OCI-LY3 (cell line): ENCODE data around the gene FRYL.
"Not testable (repeated sequence)": the region's sequence is repeated elsewhere in the genome, so short reads cannot be mapped to it uniquely, and the experiment has no call there.

Source experiments
- H2AFZ ChIP-seq: fragments of 200-600, 300-600 bp; shearing (Covaris generic); 2 replicates; pipeline ENCODE4 v1.6.0; 2014; ENCODE audit warnings: antibody characterized with exemption, low read depth, low read length
- H3K27ac ChIP-seq: fragments of 200-600, 300-600 bp; sonication (generic); 2 replicates; pipeline ENCODE4 v1.5.1; 2014; ENCODE audit warnings: mild to moderate bottlenecking, low read length, moderate library complexity, mixed read lengths
- H3K27me3 ChIP-seq: fragments of 200-600, 300-600 bp; sonication (generic); 2 replicates; pipeline ENCODE4 v1.6.1; 2014; ENCODE audit warnings: low read depth, low read length, mixed read lengths
- H3K36me3 ChIP-seq: fragments of 200-600, 300-600 bp; sonication (generic); replicated peaks from 2 replicates; pipeline ENCODE3; 2014; ENCODE audit warnings: low read depth, low read length, mixed read lengths
- H3K4me1 ChIP-seq: fragments of 300-600, 200-600 bp; sonication (generic); 2 replicates; pipeline ENCODE4 v1.6.1; 2014; ENCODE audit warnings: low read length, mixed read lengths
- H3K4me2 ChIP-seq: fragments of 200-600, 300-600 bp; sonication (generic); 2 replicates; pipeline ENCODE4 v1.6.1; 2014; ENCODE audit warnings: low read length, mixed read lengths
- H3K4me3 ChIP-seq: fragments of 300-600, 200-600 bp; sonication (generic); 2 replicates; pipeline ENCODE4 v1.5.1; 2014; ENCODE audit warnings: antibody characterized with exemption, mild to moderate bottlenecking, low read length, moderate library complexity
- H3K79me2 ChIP-seq: fragments of 300-600, 200-600 bp; shearing (Covaris generic); 2 replicates; pipeline ENCODE4 v1.6.1; 2014; ENCODE audit warnings: mild to moderate bottlenecking, low read length, mixed read lengths
- H3K9ac ChIP-seq: fragments of 300-600, 200-600 bp; shearing (Covaris generic); 2 replicates; pipeline ENCODE4 v1.6.0; 2014; ENCODE audit warnings: mild to moderate bottlenecking, low read length, moderate library complexity
- H3K9me3 ChIP-seq: fragments of 200-600, 300-600 bp; shearing (Covaris generic); 2 replicates; pipeline ENCODE4 v1.6.1; 2014; ENCODE audit warnings: low read length, mixed read lengths; ENCODE audit not compliant: insufficient read depth
- H4K20me1 ChIP-seq: fragments of 200-600, 300-600 bp; sonication (generic); 2 replicates; pipeline ENCODE4 v1.6.1; 2016; ENCODE audit warnings: low read length, mixed read lengths; ENCODE audit not compliant: insufficient read depth
- CTCF ChIP-seq: fragments of 200-600, 300-600 bp; sonication (generic); IDR thresholded peaks from 2 replicates; pipeline ENCODE4 v1.5.1; 2014; ENCODE audit warnings: antibody characterized with exemption, low read length, low read depth
- EZH2phosphoT487 ChIP-seq: fragments of 200-600 bp; shearing (Covaris generic); IDR thresholded peaks from 2 replicates; pipeline ENCODE4 v1.6.1; 2018; ENCODE audit warnings: antibody characterized with exemption, mixed run types, low read depth

FRYL gene

GRCh38 chr4:48746608-48747362 is 33.3 kb downstream of the FRYL start:
- peaks cover 6% of the 10 kb centered on the region; the same call in 1 of the 2 replicates for H3K4me1 ChIP-seq
- peaks cover 74% of the 10 kb centered on the region for H3K79me2 ChIP-seq
- no peaks in the 10 kb centered on the region for H3K27me3 ChIP-seq
- H3K36me3 ChIP-seq, result no peaks in the 10 kb centered on the region
- H4K20me1 ChIP-seq, result peaks cover 48% of the 10 kb centered on the region
- no peak for TF ChIP-seq CTCF
- no peak for TF ChIP-seq EZH2phosphoT487
- no peak overlapping the region for H3K4me2 ChIP-seq
- H3K27ac ChIP-seq, result no peak overlapping the region
- H2AFZ ChIP-seq, result no peak overlapping the region
- no peak overlapping the region for H3K4me3 ChIP-seq
- no peak overlapping the region for H3K9ac ChIP-seq
- no peaks in the 10 kb centered on the region for H3K9me3 ChIP-seq

DNA sequence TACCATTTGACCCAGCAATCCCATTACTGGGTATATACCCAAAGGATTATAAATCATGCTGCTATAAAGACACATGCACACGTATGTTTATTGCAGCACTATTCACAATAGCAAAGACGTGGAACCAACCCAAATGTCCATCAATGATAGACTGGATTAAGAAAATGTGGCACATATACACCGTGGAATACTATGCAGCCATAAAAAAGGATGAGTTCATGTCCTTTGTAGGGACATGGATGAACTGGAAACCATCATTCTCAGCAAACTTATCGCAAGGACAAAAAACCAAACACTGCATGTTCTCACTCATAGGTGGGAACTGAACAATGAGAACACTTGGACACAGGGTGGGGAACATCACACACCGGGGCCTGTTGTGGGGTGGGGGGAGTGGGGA is 34.9 kb downstream of the FRYL start:
- H3K27me3 ChIP-seq, H3K4me2 ChIP-seq, H3K4me1 ChIP-seq, H3K9ac ChIP-seq, H2AFZ ChIP-seq, H3K27ac ChIP-seq, H3K4me3 ChIP-seq, H3K36me3 ChIP-seq, H3K9me3 ChIP-seq: not testable (repeated sequence)
- Histone ChIP-seq H3K79me2 (peaks cover 74% of the 10 kb centered on the region), H4K20me1 (peaks cover 44% of the 10 kb centered on the region)

DNA sequence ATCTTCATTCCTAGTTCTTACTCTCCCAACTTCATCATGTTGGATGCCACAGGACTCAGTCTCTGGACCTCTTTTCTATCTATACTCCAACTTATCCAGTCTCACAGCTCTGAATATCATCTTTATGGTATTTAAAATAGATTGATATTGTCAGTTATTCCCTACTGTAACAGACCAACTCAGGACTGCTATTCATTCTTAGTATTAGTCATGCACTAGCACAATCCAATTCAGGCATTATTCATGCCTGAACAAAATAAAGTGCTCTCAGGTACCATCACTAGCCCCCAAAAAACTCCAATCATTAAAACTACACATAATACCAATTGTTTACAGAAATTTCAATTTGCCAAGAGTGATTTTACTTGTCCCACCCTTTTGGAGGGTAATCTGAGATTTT is 37.7 kb downstream of the FRYL start:
- no peaks in the 10 kb centered on the region for H3K36me3 ChIP-seq
- no peak overlapping the region for H3K4me2 ChIP-seq
- no peak overlapping the region for H3K9ac ChIP-seq
- peaks cover 42% of the 10 kb centered on the region for H4K20me1 ChIP-seq
- peaks cover 9% of the 10 kb centered on the region; the same call in 1 of the 2 replicates for H3K4me1 ChIP-seq
- no peak for TF ChIP-seq CTCF
- no peak for TF ChIP-seq EZH2phosphoT487
- H3K27ac ChIP-seq, result no peak overlapping the region
- H3K9me3 ChIP-seq, result no peaks in the 10 kb centered on the region
- no peak overlapping the region for H3K4me3 ChIP-seq
- H3K27me3 ChIP-seq, result no peaks in the 10 kb centered on the region
- no peak overlapping the region for H2AFZ ChIP-seq
- H3K79me2 ChIP-seq, result peaks cover 81% of the 10 kb centered on the region

GRCh38 chr4:48739560-48740019 is 40.5 kb downstream of the FRYL start:
- Histone ChIP-seq H3K79me2 (peaks cover 80% of the 10 kb centered on the region), H3K27ac (no peak overlapping the region), H3K9me3 (no peaks in the 10 kb centered on the region), H3K4me1 (peaks cover 11% of the 10 kb centered on the region; the same call in 1 of the 2 replicates), H3K36me3 (no peaks in the 10 kb centered on the region), H3K9ac (no peak overlapping the region), H2AFZ (no peak overlapping the region), H4K20me1 (peaks cover 38% of the 10 kb centered on the region), H3K27me3 (no peaks in the 10 kb centered on the region), H3K4me3 (no peak overlapping the region), H3K4me2 (no peak overlapping the region)
- no peak for TF ChIP-seq CTCF
- TF ChIP-seq EZH2phosphoT487, result no peak
